ENCODE data around the gene CDKN1C. TPM values are rescaled to one million over a fixed set of nuclear protein-coding genes. Genes with fewer than 3 reads are reported as not detected.
A peak's percentile ranks its signal among the peaks of the same experiment; 100 is the strongest.

Gene CDKN1C
- total RNA-seq, 1 donor from 2014 or later, result 268 TPM

DNA sequence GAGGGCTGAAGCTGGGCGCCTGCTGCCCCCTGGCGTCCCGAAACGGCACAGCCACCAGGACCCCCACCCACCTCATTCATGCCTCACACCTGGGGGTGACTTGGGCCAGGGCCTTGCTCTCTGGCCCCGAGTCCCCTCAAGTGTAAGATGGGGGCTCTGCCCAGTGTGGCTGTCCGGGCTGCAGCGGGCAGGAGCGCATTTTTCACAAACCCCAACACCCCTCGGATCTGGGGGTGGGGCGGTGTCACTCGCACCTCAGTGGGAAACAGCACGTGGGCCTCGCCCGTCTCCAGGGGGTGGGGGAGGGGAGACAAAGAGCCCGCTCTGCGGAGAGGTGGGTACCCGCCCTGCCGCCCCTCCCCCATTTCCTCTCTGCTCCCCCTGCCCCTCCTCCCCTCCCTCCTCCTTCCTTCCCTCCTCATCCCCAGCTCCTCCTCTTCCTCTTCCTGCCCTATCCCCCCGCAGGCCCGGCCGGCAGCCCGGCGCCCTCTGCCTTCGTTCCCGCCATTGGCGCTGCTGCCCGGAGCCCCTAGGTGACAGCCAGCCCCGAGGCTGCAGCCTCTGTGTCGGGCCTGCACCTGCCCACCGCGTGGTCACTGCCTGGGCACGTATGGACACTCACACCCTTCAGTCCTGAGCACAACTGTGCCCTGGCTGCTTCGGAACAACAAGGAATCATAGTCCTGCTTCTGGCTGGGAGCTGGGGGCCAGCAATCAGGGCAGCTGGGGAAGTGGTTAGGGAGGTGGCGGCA is 6.8 kb upstream of the CDKN1C start:
- no peaks in the 10 kb centered on the region for H3K9me3 Mint-ChIP-seq (ENCODE audit: low read depth)
- H3K27me3 Mint-ChIP-seq, result peaks cover 11% of the 10 kb centered on the region
- H3K4me3 Mint-ChIP-seq (ENCODE audit: low read depth), result peak overlapping the region; percentile 53
- peak overlapping the region; percentile 33 for H3K27ac Mint-ChIP-seq
- TF ChIP-seq, protein P1, sequence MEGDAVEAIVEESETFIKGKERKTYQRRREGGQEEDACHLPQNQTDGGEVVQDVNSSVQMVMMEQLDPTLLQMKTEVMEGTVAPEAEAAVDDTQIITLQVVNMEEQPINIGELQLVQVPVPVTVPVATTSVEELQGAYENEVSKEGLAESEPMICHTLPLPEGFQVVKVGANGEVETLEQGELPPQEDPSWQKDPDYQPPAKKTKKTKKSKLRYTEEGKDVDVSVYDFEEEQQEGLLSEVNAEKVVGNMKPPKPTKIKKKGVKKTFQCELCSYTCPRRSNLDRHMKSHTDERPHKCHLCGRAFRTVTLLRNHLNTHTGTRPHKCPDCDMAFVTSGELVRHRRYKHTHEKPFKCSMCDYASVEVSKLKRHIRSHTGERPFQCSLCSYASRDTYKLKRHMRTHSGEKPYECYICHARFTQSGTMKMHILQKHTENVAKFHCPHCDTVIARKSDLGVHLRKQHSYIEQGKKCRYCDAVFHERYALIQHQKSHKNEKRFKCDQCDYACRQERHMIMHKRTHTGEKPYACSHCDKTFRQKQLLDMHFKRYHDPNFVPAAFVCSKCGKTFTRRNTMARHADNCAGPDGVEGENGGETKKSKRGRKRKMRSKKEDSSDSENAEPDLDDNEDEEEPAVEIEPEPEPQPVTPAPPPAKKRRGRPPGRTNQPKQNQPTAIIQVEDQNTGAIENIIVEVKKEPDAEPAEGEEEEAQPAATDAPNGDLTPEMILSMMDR (IDR thresholded peaks at IDR 0.05; ENCODE audit: unreplicated experiment), result peak; percentile 97
- no peaks in the 10 kb centered on the region for H3K36me3 Mint-ChIP-seq (ENCODE audit: insufficient read depth)
- H3K4me1 Mint-ChIP-seq (ENCODE audit: low read depth), result peaks cover 3% of the 10 kb centered on the region
- DNase-seq (ENCODE audit: low spot score, unreplicated experiment), result peak; percentile 65

DNA sequence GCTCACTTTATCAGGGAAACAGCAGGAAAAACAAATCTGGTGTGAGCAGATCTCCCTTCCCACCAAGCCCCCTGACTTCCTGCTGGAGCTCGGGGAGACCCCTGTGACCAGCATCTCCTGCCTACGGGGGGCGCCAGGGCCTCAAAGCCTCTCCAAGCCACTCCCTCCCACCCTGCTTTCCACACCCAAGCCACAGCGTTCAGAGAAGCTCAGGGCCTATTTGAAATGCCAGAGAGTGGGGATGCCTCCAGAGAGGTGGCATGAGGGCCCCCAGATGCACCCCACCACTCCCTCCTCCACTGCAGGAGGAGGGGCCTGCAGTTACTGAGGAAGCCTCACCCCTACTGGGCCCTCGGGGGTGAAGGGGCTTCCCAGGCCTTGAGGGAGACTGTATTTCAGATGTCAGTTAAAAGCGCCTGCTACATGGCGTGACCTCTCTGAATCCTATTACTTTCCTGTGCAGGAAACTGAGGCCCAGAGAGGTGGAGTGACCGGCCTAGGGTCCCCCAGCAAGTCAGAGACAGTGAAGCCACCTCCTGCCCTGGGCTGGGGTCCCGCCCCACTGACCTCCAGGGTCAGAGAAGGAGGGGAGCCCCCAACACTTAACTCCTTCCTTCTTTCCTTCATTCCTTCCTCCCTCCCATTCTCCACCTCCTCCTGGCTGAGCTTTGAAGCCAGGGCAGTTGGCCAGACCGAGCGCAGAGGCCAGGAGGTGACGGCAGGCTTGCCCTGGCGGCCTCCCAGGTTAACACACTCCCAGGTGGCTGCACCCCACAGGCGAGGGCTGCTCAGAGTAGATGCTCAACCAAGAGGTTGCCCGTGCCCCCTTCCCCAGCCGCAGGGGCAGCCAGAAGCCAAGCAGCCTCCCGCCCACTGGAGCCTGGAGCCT is 6.0 kb upstream of the CDKN1C start:
- no peak overlapping the region for H3K4me3 Mint-ChIP-seq (ENCODE audit: low read depth)

DNA sequence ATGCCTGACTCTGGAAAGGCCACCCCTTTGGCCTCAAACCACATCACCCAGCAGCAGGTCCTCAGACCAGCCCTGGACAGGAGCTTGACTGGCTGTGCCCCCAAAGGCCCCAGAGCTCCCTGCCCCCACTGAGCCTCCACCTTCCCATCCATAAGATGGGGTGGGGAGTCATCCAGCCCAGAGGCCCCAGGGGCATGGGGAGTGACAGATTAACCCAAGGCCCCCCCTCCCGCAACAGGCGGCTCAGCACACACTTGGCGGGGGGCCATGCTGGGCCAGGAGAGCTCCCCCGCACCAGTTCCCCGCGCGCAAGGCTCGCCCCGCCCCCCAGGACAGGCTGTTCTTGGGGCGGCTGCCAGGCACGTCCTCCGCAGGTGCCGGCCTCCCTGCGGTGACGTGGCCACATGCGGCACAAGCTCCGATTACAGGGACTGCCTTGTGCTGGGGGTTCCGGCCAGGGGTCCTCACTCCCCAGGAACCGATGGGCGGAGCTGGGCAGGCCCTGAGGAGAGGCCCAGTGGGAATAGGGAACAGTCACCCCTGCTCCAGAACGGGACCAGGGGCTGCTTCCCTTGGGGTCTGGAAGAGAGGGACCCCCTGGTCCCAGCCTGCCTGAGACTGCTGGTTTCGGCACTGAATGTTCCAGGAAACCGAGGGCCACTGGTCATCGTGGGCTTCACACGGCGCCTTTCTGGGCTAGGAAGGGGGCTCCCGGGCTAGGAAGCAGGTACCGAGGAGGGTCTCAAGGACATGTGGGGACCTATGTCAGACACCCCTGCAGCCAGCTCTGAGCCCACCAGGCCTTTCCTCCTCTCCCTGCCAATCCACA is 5.1 kb upstream of the CDKN1C start:
- Mint-ChIP-seq H3K36me3 (ENCODE audit: insufficient read depth) (no peaks in the 10 kb centered on the region), H3K4me1 (ENCODE audit: low read depth) (peaks cover 9% of the 10 kb centered on the region), H3K4me3 (ENCODE audit: low read depth) (no peak overlapping the region), H3K27me3 (peaks cover 4% of the 10 kb centered on the region), H3K9me3 (ENCODE audit: low read depth) (no peaks in the 10 kb centered on the region), H3K27ac (no peak overlapping the region)
- no peak for DNase-seq (ENCODE audit: low spot score, unreplicated experiment)
- TF ChIP-seq, protein P1 (IDR thresholded peaks at IDR 0.05; ENCODE audit: unreplicated experiment), result no peak

More for the DNA sequence above, 6.0 kb upstream of the CDKN1C start:
- H3K27me3 Mint-ChIP-seq, result peaks cover 11% of the 10 kb centered on the region
- no peak for DNase-seq (ENCODE audit: low spot score, unreplicated experiment)
- peaks cover 8% of the 10 kb centered on the region for H3K4me1 Mint-ChIP-seq (ENCODE audit: low read depth)
- H3K9me3 Mint-ChIP-seq (ENCODE audit: low read depth), result no peaks in the 10 kb centered on the region
- no peaks in the 10 kb centered on the region for H3K36me3 Mint-ChIP-seq (ENCODE audit: insufficient read depth)
- peak overlapping the region; percentile 84 for H3K27ac Mint-ChIP-seq
- TF ChIP-seq, protein P1 (IDR thresholded peaks at IDR 0.05; ENCODE audit: unreplicated experiment), result no peak

DNA sequence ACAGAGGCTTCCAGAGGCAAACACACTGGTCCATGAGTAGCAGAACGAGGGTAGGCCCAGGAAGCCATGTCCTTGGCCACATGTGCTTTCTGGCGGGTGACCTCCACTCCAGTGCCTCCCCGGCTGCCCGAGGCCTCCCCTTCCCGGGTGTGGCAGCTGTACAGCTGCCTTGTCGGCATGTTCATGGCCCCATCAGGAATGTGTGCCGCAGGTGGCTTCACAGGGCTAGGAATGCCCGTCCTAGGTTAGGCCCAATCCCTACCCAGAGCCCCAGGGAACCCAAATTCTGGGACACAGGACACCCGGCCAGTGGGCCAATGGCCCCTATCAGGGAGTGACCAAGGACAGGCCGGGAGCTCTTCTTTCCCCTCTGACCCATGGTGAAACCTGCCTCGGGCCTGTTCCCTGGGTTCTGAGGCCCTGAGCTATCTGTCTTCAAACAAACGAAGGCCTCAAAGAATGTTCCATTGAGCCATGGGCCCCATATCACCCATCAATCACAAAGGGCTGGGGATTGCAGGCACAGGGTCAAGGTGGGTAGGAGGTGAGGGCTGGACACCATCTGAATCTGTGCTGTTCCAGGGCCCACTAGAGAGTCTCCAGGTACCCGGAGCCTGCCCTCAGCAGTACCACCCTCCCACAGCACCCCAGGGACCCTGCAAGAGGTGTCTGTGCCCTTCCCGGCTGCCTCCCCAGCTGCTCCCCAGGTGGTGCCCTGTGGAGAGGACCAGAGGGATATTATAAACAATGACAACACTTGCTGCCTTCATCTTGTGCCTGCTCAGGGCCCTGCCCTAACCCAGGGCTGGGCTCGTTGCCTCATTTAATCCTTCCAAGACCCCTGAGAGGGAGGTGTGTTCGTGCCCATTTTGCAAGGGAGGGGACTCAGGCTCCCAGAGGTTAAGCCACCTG is 4.0 kb upstream of the CDKN1C start:
- Mint-ChIP-seq H3K9me3 (ENCODE audit: low read depth) (no peaks in the 10 kb centered on the region), H3K4me3 (ENCODE audit: low read depth) (no peak overlapping the region), H3K27ac (no peak overlapping the region), H3K4me1 (ENCODE audit: low read depth) (peaks cover 9% of the 10 kb centered on the region), H3K36me3 (ENCODE audit: insufficient read depth) (no peaks in the 10 kb centered on the region), H3K27me3 (peaks cover under 1% of the 10 kb centered on the region)
- TF ChIP-seq, protein P1 (IDR thresholded peaks at IDR 0.05; ENCODE audit: unreplicated experiment), result no peak
- DNase-seq (ENCODE audit: low spot score, unreplicated experiment), result no peak

Measured in progenitor cell of endocrine pancreas (in vitro differentiated cells).